IPS-NIHi7 (cell line): Measurements from ENCODE around the gene RGL1.

Experiments used
- DNase-seq: peaks from one replicate; pipeline ENCODE4 v3.0.0; 2012; ENCODE audit warnings: mixed read lengths; ENCODE audit errors: extremely low spot score

The RGL1 gene

GRCh38 chr1:183889095-183889494, 84.2 kb downstream of the RGL1 start:
- DNase-seq, result no peak

DNA sequence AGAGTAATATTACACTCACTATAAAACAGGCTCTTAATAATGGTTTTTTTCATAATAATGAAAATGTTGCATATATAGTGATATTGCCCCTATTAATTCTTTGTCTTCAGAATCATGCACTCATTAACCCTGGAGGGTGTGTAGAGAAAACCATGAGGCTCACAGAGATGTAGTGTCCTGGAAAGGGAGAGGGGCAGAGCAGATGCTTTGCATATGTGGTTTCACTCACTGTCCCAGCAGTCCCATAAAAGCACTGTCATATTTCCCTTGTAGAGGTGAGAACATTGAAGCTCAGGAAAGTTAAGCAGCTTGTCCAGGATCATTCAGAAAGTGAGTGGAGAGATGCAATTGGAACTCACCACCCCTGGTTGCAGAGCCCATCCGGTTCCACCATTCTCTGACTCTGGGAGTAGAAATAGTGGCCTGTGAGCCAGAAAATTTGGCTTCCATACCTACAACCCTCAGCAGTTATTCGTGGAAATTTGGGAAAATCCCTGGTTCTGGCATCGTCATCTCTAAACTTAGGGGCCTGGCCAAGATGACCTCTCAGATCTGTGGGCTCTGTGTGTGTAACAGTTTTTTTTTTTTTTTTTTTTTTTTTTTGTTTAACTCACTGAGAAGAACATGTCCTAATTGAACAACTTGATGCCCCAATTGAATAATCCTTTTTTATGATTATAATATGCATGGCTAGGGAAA, 86.4 kb downstream of the RGL1 start:
- no peak for DNase-seq

DNA sequence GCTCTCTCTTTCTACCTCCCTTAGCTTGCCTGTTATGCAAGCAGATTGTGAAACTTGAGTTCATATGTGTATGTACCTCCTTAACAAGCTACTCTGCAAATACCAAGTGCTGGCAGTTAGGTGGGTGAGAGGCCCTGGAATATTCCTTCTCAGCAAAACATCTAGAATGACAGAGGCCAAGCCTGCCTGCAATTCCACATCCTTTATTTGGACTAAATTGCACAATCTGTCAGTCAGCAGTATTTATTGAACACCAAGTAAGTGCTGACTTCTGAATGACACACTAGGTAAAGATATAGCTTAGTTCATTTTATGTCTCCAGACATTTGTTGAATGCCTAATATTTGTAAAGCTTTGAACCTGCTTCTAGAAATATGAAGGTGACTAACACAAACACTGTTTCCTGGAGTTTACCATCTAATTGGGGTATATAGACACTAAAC, 87.5 kb downstream of the RGL1 start:
- no peak for DNase-seq

DNA sequence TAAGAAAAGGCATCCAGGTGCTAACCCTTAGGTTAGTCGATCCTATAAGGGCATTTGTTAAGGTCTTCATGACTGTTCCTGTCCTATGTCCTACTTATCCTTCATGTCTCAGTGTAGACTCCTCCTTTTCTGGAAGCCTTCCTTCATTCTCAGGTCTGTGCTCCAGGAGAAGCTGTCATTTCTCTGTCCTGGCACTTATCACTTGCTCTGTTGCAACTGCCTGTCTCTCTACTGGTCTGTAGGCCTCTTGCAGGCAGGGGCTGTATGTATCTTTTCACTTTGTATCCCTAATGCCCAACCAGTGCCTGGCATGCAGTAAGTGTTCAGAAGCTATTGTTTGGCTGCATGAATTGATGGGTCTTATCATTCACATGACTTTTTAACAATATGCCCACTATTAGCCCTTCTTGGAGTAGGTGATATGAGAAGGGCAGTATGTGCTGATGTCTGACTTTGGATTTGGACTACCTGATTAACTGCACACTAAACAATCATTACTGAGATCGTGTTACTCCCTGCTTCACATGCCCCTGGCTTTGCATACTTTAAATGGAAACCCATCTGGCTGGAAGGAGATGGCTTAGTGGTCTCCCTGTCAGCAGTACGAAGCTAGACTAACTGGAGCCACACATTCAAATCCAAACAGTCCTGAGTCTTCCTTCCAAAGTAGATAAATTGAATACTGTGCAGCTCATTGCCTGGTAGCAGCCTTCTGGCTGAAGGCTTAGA, 88.8 kb downstream of the RGL1 start:
- DNase-seq, result no peak

GRCh38 chr1:183894290-183894565, 89.3 kb downstream of the RGL1 start:
- no peak for DNase-seq

- no peak for DNase-seq
Measured at GRCh38 chr1:183896466-183897048, 91.6 kb downstream of the RGL1 start.

GRCh38 chr1:183898001-183898396, 93.1 kb downstream of the RGL1 start:
- no peak for DNase-seq

- no peak for DNase-seq
Measured at GRCh38 chr1:183898610-183899009, 93.7 kb downstream of the RGL1 start.

DNA sequence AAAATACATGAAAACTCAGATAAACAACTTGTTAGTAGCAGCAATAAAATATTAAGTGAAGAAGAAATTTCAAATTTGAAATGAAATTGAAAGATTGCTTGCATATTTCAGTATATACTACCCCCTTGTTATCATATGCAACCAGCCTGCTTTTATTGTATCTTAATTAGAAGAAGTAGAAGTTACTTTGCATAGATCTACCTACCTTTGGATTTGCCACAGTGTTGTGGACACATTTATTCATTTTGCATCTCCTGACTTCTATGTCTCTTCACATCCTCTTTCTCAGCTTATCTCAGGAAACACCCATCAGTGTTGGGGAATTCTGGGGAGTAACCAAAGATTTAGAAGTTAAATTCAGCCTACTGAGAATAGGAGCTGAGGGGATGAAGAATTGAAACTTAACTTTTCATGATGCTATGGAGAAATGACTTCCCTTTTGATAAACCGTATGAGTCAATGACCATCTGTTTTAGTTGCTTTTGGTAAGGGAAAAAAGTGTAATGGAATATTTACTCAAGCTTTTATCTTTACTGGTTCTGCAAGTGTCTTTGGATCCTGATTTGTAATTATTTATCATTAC, 96.9 kb downstream of the RGL1 start:
- DNase-seq, result no peak

DNA sequence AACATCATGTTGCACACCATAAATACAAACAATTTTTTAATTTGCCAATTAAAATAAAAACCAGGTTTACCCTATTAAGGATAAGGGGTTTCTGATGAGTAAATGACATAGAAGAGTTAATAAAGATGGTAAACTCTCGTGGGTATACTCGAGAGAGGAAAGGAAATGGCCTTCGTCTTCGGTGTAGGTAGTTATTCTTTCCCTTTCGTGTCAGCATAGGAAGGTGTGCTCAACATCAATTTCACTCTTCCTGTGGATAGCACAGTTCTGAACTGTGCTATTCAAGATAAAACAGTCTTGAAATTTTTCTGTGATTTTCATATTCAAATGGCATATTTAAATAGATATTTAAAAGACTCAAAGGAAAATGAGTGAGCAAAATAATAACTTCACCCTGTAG, 98.2 kb downstream of the RGL1 start:
- no peak for DNase-seq

- DNase-seq, result no peak
Measured at GRCh38 chr1:183905508-183906113, 100.7 kb downstream of the RGL1 start.

DNA sequence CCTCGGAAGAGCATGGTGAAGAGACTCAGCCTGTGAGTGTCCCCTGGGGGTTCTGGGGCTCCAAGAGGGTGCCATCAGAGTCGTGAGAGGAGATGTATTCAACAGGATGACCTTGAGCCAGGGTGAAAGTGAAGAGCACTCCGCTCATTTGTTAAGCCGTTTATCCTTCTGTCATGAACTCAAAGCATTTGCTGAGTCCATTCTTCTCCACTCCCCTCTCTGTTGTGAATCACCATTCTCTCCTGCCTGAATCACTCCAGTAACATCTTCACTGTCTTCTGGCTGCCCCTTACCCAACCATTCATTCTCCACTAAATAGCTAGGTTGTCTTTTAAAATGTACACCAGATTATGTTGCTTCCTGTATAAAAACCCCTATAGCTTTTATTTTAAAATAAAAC, 102.2 kb downstream of the RGL1 start:
- no peak for DNase-seq

DNA sequence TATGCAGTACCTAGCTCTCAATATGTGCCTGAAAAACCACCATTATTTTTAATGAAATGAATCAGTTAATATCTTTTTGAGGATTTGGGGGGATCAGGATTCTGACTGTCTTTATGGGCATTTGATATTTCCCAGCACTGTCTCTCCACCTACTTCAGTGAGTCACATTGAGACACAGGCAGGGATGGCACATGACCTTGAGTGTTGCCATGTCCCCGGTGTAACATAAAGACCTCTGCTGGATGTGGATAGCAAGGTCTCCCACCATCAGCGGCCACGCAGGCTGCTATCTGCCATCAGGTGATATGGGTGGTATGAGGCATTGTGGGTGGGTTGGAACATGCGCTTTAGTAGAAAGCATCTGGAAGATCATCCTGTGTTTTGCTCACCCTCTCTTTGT, 103.2 kb downstream of the RGL1 start:
- DNase-seq, result no peak

DNA sequence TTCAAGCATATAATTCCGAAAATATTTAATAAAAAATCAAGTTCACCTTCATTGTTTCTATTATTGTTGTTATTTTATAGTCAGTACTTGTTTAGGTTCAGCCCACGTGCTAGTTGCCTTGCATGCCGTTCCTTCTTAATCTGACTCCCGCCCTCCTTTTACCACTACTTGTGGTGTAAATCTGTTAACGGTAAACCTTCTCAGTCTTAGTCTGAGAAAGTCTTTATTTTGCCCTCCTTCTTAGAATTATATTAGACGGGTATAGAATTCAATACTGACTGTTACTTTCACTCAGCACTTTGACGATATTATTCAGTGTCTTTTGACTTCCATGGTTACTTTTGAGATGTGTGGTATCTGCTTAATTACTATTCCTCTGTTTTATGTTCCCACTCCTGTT, 104.8 kb downstream of the RGL1 start:
- no peak for DNase-seq

- no peak for DNase-seq
Measured at GRCh38 chr1:183910845-183911244, 105.9 kb downstream of the RGL1 start.

DNA sequence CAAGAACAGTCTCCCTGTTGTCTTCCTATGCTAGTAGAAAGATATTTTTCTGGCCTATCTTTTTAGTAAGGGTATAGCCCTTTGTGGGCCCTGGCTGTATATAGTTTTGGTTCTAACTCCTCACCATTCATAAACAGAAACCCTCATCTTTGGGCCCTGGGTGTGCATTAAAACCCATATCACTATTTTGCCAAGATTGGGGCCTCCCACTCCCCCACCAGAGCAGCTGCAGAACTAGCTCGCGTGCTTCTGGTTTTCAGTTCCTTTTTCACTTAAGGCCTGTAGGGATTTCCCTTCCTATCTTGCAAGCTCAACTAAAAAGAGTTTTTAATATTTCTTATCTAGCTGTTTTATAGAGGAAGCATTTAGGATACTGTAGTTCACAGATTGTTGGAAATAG, 106.4 kb downstream of the RGL1 start:
- no peak for DNase-seq

DNA sequence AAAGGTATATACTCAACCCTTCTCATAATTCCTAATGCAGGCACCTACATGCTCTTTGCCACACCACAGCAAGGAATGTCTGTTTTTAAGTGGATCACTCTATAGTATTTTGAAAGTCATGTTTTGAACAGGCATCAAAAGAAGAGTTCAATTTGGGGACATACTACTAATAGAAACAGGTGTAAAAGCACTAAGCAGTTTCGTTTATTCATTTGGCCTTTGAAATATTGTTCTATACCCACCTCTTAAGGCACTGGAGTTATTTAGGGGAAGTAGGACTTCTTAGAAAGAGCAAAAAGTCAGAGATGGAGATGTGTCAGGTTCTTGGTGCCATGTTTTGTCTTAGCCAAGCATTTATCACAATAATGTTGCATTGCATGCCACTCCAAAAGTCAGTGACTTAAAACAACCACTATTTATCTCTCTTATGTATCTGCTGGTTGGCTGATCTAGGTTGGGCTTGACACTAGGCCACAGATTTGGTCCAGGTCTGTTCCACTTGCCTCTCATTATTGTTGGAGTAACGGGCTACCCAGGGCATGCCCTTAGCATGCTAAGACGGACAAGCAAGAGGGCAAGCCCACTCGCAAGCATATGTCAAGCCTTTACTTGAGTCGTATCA, 107.5 kb downstream of the RGL1 start:
- DNase-seq, result no peak

- no peak for DNase-seq
Measured at GRCh38 chr1:183913567-183913993, 108.7 kb downstream of the RGL1 start.

DNA sequence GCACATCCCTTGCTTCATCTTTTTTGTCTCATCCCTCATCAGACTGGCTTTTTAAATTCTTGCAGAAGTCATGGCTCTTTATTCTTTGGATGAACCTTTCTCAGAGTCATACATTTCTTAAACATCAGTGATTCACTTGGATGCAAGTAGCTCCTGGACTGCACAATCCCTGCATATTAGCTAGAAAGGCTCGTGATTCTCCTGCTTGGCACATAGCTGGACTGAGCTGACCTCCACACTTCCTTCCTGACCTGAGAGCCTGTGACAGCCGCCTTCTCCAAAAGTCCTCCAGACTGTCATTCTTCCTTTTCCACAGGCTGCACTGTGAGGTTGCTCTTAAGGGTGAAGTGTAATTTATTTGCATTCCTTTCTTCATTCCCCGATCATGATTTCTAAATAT, 109.4 kb downstream of the RGL1 start:
- DNase-seq, result no peak

DNA sequence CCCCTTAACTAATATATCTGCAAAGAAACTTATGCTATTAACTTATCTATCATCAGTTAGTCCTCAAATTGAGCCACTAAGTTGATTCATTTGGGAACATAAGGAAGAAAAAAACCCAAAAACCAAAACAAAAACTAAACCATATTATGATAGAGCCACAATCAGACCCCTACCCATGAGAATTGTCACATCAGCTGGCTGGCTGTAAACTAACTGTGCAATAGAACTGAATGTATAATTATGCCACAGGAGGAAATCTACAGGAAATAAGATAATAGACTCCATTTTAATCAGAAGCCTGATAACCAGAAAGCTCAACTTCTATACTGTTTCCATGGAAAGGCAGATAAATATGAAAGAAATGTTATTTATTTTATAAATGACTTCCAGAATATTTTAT, 110.0 kb downstream of the RGL1 start:
- DNase-seq, result no peak

DNA sequence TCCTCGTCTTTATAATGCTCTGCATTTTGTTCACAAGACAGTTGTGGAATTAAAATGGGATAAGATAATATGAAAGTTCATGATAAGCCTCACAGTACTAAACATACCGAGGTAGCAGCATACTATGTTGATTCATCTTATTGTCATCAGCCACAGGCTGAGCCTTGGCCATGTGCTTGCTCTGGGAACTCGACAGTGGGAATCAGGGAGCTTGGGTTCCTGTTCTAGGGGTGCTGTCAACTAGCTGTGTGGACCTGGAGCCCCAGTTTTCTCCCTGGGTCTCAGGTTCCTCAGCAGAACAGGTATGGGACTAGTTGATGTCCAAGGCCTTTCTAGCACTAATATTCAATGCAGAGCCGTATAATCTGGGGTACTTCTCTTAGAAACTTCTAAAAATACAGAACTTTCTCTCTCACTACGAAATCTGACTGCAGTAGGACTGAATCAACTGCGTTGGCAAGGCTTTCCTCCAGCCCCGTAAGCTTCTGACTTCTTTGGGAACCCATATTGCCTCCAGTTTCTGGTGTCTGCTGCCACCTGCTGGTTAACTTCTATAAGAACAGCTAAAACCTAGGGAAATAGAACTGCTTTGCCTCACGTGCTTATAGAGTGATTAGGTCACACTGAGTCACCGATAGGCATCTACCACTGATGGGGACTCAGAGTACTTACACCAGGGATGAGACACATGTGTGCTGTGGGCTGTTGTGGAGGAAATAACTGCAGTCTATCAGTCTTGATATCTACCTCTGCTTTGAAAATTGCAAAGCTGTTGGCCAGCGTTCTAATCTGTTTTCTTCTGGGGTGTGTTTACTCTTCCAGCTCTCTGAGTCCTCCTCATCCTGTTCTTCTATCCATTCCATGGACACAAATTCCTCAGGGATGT, 110.9 kb downstream of the RGL1 start:
- peak; percentile 87 for DNase-seq
